Measurements from ENCODE around the gene TMEM163.

DNA sequence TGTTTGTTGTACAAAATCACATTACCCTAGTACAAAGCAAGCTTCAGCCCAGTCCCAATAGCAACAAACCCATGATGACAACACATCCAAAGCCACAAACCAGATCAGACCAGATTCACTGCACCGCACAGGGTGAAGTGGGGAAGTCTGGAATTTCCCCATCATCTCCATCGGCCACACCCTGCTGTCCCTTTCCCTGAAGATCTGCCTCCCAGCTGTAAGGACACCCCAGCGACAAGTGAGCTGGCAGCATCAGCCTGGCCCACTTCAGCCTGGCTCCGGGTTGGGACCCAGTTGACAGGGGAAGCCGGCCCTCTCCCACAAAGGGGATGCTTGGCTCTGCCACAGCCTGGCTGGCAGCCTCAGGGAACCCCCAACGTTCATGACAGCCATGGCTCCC, 257.3 kb downstream of the TMEM163 start:
- TF ChIP-seq, protein P1, sequence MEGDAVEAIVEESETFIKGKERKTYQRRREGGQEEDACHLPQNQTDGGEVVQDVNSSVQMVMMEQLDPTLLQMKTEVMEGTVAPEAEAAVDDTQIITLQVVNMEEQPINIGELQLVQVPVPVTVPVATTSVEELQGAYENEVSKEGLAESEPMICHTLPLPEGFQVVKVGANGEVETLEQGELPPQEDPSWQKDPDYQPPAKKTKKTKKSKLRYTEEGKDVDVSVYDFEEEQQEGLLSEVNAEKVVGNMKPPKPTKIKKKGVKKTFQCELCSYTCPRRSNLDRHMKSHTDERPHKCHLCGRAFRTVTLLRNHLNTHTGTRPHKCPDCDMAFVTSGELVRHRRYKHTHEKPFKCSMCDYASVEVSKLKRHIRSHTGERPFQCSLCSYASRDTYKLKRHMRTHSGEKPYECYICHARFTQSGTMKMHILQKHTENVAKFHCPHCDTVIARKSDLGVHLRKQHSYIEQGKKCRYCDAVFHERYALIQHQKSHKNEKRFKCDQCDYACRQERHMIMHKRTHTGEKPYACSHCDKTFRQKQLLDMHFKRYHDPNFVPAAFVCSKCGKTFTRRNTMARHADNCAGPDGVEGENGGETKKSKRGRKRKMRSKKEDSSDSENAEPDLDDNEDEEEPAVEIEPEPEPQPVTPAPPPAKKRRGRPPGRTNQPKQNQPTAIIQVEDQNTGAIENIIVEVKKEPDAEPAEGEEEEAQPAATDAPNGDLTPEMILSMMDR (IDR thresholded peaks at IDR 0.05): no peak
- no peak for TF ChIP-seq EZH2 (IDR thresholded peaks at IDR 0.05)
- no peak for TF ChIP-seq EZH2phosphoT487 (IDR thresholded peaks at IDR 0.05)

All from neural progenitor cell (in vitro differentiated cells).